ENCODE measurements around the gene RBL1.
A peak's percentile ranks its signal among the peaks of the same experiment; 100 is the strongest.

RBL1 gene

GRCh38 chr20:37066168-37066567 lies 29.6 kb downstream of the RBL1 start:
- Histone ChIP-seq H3K79me1 (replicated peaks; ENCODE audit: low read length, poor library complexity, severe bottlenecking) (peaks cover 4% of the 10 kb centered on the region), H3K9ac (ENCODE audit: low read length) (no peak overlapping the region), H2BK5ac (ENCODE audit: low read depth, low read length, poor library complexity, severe bottlenecking) (no peak overlapping the region), H2BK15ac (ENCODE audit: low read depth, poor library complexity, severe bottlenecking) (no peak overlapping the region), H3K27ac (ENCODE audit: low read length, poor library complexity, severe bottlenecking) (no peak overlapping the region), H2AFZ (ENCODE audit: low read depth, low read length) (no peak overlapping the region), H3K27me3 (ENCODE audit: control insufficient read depth in 1 of 2, insufficient read depth in 1 of 2, low read length in 2 of 2) (no peaks in the 10 kb centered on the region), H4K91ac (ENCODE audit: low read length) (no peak overlapping the region), H4K8ac (ENCODE audit: low read length) (no peak overlapping the region), H3K23ac (ENCODE audit: low read length in 2 of 2) (no peak overlapping the region), H3K4me1 (ENCODE audit: control insufficient read depth, insufficient read depth, low read depth, low read length) (no peaks in the 10 kb centered on the region), H2BK12ac (ENCODE audit: low read length in 2 of 2) (no peak overlapping the region), H2BK120ac (ENCODE audit: low read depth, low read length) (no peak overlapping the region), H3K4ac (ENCODE audit: low read depth in 1 of 2, low read length in 2 of 2) (no peak overlapping the region), H3K36me3 (ENCODE audit: control insufficient read depth in 1 of 2, insufficient read depth in 2 of 2, low read depth in 1 of 2, low read length in 2 of 2) (peaks cover 0 to 17% of the 10 kb centered on the region in 2 experiments), H3K4me3 (ENCODE audit: insufficient read depth in 1 of 2, low read depth in 1 of 2, low read length in 2 of 2) (no peak overlapping the region), H3K14ac (ENCODE audit: low read length in 2 of 2) (no peak overlapping the region), H3K4me2 (ENCODE audit: low read length, poor library complexity, severe bottlenecking) (no peak overlapping the region), H3K9me3 (ENCODE audit: control insufficient read depth, low read length) (no peaks in the 10 kb centered on the region), H2AK5ac (ENCODE audit: low read length, severe bottlenecking) (no peak overlapping the region), H3K18ac (ENCODE audit: low read depth in 1 of 2, low read length in 2 of 2) (no peak overlapping the region)
- WGBS = 89% methylated on average over 2 of the region's 2 CpGs
- no peak for DNase-seq

DNA sequence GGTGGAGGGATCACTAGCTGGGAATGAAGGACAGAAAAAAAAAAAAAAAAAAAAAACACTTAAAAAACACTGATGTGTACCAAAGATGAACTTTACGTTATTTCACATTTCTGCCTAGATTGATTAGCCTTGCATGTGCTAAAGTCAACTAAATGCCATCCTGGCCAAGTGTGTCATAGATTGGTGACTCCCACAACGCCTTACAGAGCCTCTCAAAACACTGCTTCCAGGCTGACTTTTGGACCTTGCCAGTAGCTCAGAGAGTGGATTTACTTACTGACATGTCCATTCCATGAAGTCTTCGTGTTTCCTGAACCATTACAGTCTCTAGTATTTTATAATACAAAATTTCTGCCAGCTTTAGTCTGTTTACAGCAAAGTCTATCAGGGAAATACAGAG lies 40.5 kb downstream of the RBL1 start:
- Histone ChIP-seq H3K4me1 (ENCODE audit: control insufficient read depth, insufficient read depth, low read depth, low read length) (no peaks in the 10 kb centered on the region), H2BK120ac (ENCODE audit: low read depth, low read length) (no peak overlapping the region), H2BK15ac (ENCODE audit: low read depth, poor library complexity, severe bottlenecking) (no peak overlapping the region), H4K91ac (ENCODE audit: low read length) (no peak overlapping the region), H2AFZ (ENCODE audit: low read depth, low read length) (no peak overlapping the region), H3K9me3 (ENCODE audit: control insufficient read depth, low read length) (no peaks in the 10 kb centered on the region), H3K36me3 (ENCODE audit: control insufficient read depth in 1 of 2, insufficient read depth in 2 of 2, low read depth in 1 of 2, low read length in 2 of 2) (peaks cover 0 to 49% of the 10 kb centered on the region in 2 experiments), H4K8ac (ENCODE audit: low read length) (no peak overlapping the region), H3K23ac (ENCODE audit: low read length in 2 of 2) (no peak overlapping the region), H2BK5ac (ENCODE audit: low read depth, low read length, poor library complexity, severe bottlenecking) (no peak overlapping the region), H2BK12ac (ENCODE audit: low read length in 2 of 2) (no peak overlapping the region), H3K4ac (ENCODE audit: low read depth in 1 of 2, low read length in 2 of 2) (no peak overlapping the region), H3K4me2 (ENCODE audit: low read length, poor library complexity, severe bottlenecking) (no peak overlapping the region), H3K4me3 (ENCODE audit: insufficient read depth in 1 of 2, low read depth in 1 of 2, low read length in 2 of 2) (no peak overlapping the region), H3K9ac (ENCODE audit: low read length) (no peak overlapping the region), H3K27ac (ENCODE audit: low read length, poor library complexity, severe bottlenecking) (no peak overlapping the region), H3K14ac (ENCODE audit: low read length in 2 of 2) (no peak overlapping the region), H2AK5ac (ENCODE audit: low read length, severe bottlenecking) (no peak overlapping the region), H3K79me1 (replicated peaks; ENCODE audit: low read length, poor library complexity, severe bottlenecking) (peaks cover 3% of the 10 kb centered on the region), H3K27me3 (ENCODE audit: control insufficient read depth in 1 of 2, insufficient read depth in 1 of 2, low read length in 2 of 2) (no peaks in the 10 kb centered on the region), H3K18ac (ENCODE audit: low read depth in 1 of 2, low read length in 2 of 2) (no peak overlapping the region)
- 100% methylated on average over 2 of the region's 3 CpGs for WGBS
- no peak for DNase-seq

DNA sequence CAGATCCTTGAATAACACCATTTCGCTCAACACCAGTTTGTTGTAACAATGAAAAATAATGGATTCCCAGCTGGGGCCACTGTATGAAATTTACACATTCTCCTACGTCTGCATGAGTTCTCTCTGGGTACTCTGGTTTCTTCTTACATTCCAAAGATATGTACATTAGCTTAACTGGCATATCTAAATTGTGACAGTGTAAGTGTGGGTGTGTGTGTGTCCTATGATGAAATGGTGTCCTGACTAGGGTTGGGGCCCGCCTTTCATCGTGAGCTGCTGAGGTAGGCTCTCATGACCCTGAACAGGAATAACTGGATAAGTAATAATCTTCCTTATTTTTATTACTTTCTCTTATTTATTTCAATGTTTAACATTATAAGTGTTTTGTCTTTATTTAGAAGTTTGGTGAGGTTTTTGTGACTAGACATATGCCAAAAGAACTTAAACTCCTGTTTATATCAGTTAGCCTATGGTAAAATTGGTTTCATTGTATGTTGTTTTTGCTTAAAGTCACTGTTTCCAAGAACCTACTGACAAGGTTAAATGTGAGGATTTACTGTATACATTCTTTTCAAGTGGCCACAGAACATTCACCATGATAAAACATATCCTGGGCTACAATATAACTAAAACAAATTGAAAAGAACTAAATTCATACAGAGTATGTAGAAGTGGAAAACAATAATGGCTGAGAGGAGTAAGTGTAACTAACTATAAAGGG lies 42.4 kb downstream of the RBL1 start:
- no peak overlapping the region for H2BK120ac ChIP-seq (ENCODE audit: low read depth, low read length)
- no peak overlapping the region for H3K23ac ChIP-seq (ENCODE audit: low read length in 2 of 2)
- H3K27ac ChIP-seq (ENCODE audit: low read length, poor library complexity, severe bottlenecking) = no peak overlapping the region
- no peak overlapping the region for H2BK15ac ChIP-seq (ENCODE audit: low read depth, poor library complexity, severe bottlenecking)
- no peak overlapping the region for H3K4ac ChIP-seq (ENCODE audit: low read depth in 1 of 2, low read length in 2 of 2)
- no peak overlapping the region for H2BK12ac ChIP-seq (ENCODE audit: low read length in 2 of 2)
- no peak overlapping the region for H3K4me3 ChIP-seq (ENCODE audit: insufficient read depth in 1 of 2, low read depth in 1 of 2, low read length in 2 of 2)
- no peak overlapping the region for H3K14ac ChIP-seq (ENCODE audit: low read length in 2 of 2)
- peak; percentile 10 for DNase-seq
- H3K79me1 ChIP-seq (replicated peaks; ENCODE audit: low read length, poor library complexity, severe bottlenecking) = peaks cover 3% of the 10 kb centered on the region
- no peaks in the 10 kb centered on the region for H3K4me1 ChIP-seq (ENCODE audit: control insufficient read depth, insufficient read depth, low read depth, low read length)
- peaks cover 0 to 43% of the 10 kb centered on the region in 2 experiments for H3K36me3 ChIP-seq (ENCODE audit: control insufficient read depth in 1 of 2, insufficient read depth in 2 of 2, low read depth in 1 of 2, low read length in 2 of 2)
- no peak overlapping the region for H3K4me2 ChIP-seq (ENCODE audit: low read length, poor library complexity, severe bottlenecking)
- no peak overlapping the region for H3K18ac ChIP-seq (ENCODE audit: low read depth in 1 of 2, low read length in 2 of 2)
- no peak overlapping the region for H4K91ac ChIP-seq (ENCODE audit: low read length)
- no peaks in the 10 kb centered on the region for H3K9me3 ChIP-seq (ENCODE audit: control insufficient read depth, low read length)
- no peak overlapping the region for H4K8ac ChIP-seq (ENCODE audit: low read length)
- whole genome bisulfite sequencing = 100% methylated on average over 1 of the region's 4 CpGs
- no peak overlapping the region for H2AK5ac ChIP-seq (ENCODE audit: low read length, severe bottlenecking)
- H3K27me3 ChIP-seq (ENCODE audit: control insufficient read depth in 1 of 2, insufficient read depth in 1 of 2, low read length in 2 of 2) = no peaks in the 10 kb centered on the region
- no peak overlapping the region for H2BK5ac ChIP-seq (ENCODE audit: low read depth, low read length, poor library complexity, severe bottlenecking)
- no peak overlapping the region for H3K9ac ChIP-seq (ENCODE audit: low read length)
- no peak overlapping the region for H2AFZ ChIP-seq (ENCODE audit: low read depth, low read length)

DNA sequence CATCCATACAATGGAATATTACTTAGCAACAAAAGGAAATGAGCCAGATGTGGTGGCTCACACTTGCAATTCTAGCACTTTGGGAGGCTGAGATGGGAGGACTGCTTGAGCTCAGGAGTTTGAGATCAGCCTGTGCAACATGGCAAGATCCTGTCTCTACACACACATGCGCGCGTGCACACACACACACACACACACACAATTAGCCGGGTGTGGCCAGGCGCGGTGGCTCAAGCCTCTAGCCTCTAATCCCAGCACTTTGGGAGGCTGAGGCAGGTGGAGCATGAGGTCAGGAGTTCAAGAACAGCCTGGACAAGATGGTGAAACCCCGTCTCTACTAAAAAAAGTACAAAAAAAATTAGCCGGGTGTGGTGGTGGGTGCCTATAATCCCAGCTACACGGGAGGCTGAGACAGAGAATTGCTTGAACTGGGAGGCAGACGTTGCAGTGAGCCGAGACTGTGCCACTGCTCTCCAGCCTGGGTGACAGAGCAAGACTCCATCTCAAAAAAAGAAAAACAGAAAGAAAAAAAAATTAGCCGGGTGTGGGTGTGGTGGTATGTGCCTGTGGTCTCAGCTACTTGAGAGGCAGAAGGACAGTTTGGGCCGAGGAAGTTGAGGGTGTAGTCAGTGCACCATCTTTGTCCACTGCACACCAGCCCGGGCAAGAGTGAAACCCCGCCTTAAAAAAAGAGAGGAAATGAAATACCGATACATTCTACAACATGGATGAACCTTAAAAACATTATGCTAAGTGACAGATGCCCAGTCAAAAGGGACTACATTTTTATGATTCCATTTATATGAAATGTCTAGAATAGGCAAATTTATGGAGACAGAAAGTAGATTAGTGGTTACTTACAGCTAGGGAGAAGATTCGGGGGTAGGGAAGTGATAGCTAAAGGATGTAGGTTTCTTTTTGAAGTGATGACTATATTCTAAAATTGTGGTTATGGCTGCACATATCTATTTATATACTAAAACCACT lies 52.5 kb downstream of the RBL1 start:
- Histone ChIP-seq H3K79me1 (replicated peaks; ENCODE audit: low read length, poor library complexity, severe bottlenecking) (no peaks in the 10 kb centered on the region), H4K8ac (ENCODE audit: low read length) (no peak overlapping the region), H3K14ac (ENCODE audit: low read length in 2 of 2) (no peak overlapping the region), H3K27me3 (ENCODE audit: control insufficient read depth in 1 of 2, insufficient read depth in 1 of 2, low read length in 2 of 2) (no peaks in the 10 kb centered on the region), H3K23ac (ENCODE audit: low read length in 2 of 2) (no peak overlapping the region), H3K18ac (ENCODE audit: low read depth in 1 of 2, low read length in 2 of 2) (no peak overlapping the region), H3K4ac (ENCODE audit: low read depth in 1 of 2, low read length in 2 of 2) (no peak overlapping the region), H3K4me2 (ENCODE audit: low read length, poor library complexity, severe bottlenecking) (no peak overlapping the region), H2AFZ (ENCODE audit: low read depth, low read length) (no peak overlapping the region), H2BK5ac (ENCODE audit: low read depth, low read length, poor library complexity, severe bottlenecking) (no peak overlapping the region), H3K9ac (ENCODE audit: low read length) (no peak overlapping the region), H2AK5ac (ENCODE audit: low read length, severe bottlenecking) (no peak overlapping the region), H3K27ac (ENCODE audit: low read length, poor library complexity, severe bottlenecking) (no peak overlapping the region), H3K4me1 (ENCODE audit: control insufficient read depth, insufficient read depth, low read depth, low read length) (peaks cover 1% of the 10 kb centered on the region), H2BK120ac (ENCODE audit: low read depth, low read length) (no peak overlapping the region), H4K91ac (ENCODE audit: low read length) (no peak overlapping the region), H3K4me3 (ENCODE audit: insufficient read depth in 1 of 2, low read depth in 1 of 2, low read length in 2 of 2) (no peak overlapping the region), H3K36me3 (ENCODE audit: control insufficient read depth in 1 of 2, insufficient read depth in 2 of 2, low read depth in 1 of 2, low read length in 2 of 2) (peaks cover 3 to 49% of the 10 kb centered on the region in 2 experiments), H2BK15ac (ENCODE audit: low read depth, poor library complexity, severe bottlenecking) (no peak overlapping the region), H3K9me3 (ENCODE audit: control insufficient read depth, low read length) (no peaks in the 10 kb centered on the region), H2BK12ac (ENCODE audit: low read length in 2 of 2) (no peak overlapping the region)
- WGBS = 96% methylated on average over 15 of the region's 17 CpGs
- no peak for DNase-seq

All from mesenchymal stem cell (in vitro differentiated cells and primary cell).